Immature natural killer cell (primary cell): ENCODE data around the gene SKA2. TPM values are rescaled to one million over a fixed set of nuclear protein-coding genes. Genes with fewer than 3 reads are reported as not detected.
"Not testable (repeated sequence)": the region's sequence is repeated elsewhere in the genome, so short reads cannot be mapped to it uniquely, and the experiment has no call there.

Source experiments
- DNase-seq, 3 donors: peaks; one replicate each; pipeline ENCODE4 v3.0.0; 2022; ENCODE audit warnings: mixed read lengths in 1 of 3
- H3K27ac Mint-ChIP-seq, 6 donors: one replicate each; pipeline ENCODE4 v1.8.0; 2020; ENCODE audit warnings: mixed read lengths in 6 of 6, mild to moderate bottlenecking in 5 of 6, inconsistent platforms in 4 of 6, moderate library complexity in 3 of 6
- H3K27me3 Mint-ChIP-seq, 3 donors: one replicate each; pipeline ENCODE4 v1.8.0; 2020 to 2021; ENCODE audit warnings: low read depth in 3 of 3, mild to moderate bottlenecking in 3 of 3, mixed read lengths in 3 of 3, moderate library complexity in 3 of 3, inconsistent platforms in 1 of 3
- H3K36me3 Mint-ChIP-seq, 3 donors: one replicate each; pipeline ENCODE4 v1.8.0; 2020; ENCODE audit warnings: mixed read lengths in 3 of 3, inconsistent platforms in 2 of 3, mild to moderate bottlenecking in 2 of 3
- H3K4me1 Mint-ChIP-seq, 2 donors: one replicate each; pipeline ENCODE4 v1.8.0; 2020; ENCODE audit warnings: inconsistent platforms in 2 of 2, mild to moderate bottlenecking in 2 of 2, mixed read lengths in 2 of 2, moderate library complexity in 1 of 2
- H3K4me3 Mint-ChIP-seq, 5 donors: one replicate each; pipeline ENCODE4 v1.8.0; 2020; ENCODE audit warnings: mild to moderate bottlenecking in 5 of 5, mixed read lengths in 5 of 5, inconsistent platforms in 3 of 5, moderate library complexity in 3 of 5
- H3K9me3 Mint-ChIP-seq, 6 donors: one replicate each; pipeline ENCODE4 v1.8.0; 2020; ENCODE audit warnings: mild to moderate bottlenecking in 6 of 6, mixed read lengths in 6 of 6, inconsistent platforms in 4 of 6, moderate library complexity in 3 of 6
- polyA plus RNA-seq, 3 donors: library from polyadenylated mRNA; unstranded; fragments of 300-500 nt; fragmentation: Illumina TruSeq; gene quantifications; one replicate each; pipeline ENCODE4 v1.2.3, GENCODE V29; 2021

The SKA2 gene
- polyA plus RNA-seq, 3 donors from 2014 or later, result 26.0 to 49.1 (median 36.4) TPM

DNA sequence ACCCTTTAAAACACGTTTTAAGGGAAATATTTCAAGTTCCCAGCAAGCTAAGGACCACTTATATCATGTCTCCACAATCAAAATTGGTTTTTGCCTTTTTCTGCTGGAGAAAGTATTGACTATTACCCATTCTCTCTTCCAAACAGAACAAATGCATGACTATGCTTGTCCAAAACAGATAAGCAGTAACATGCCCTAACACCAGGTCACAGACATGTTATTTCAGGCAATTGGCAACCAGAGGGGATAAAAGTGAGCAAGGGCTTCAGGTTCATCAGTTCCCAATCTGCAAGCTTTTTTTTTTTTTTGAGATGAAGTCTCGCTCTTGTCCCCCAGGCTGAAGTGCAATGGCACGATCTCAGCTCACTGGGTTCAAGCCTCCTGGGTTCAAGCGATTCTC is 15.0 kb downstream of the SKA2 start:
- Mint-ChIP-seq H3K9me3 (no peaks in the 10 kb centered on the region), H3K36me3 (no peaks in the 10 kb centered on the region), H3K27me3 (peaks cover 0 to 1% (median 0%) of the 10 kb centered on the region in 3 donors), H3K27ac (no peak overlapping the region), H3K4me3 (no peak overlapping the region), H3K4me1 (peaks cover under 1 to 6% of the 10 kb centered on the region in 2 donors)
- DNase-seq, result no peak

DNA sequence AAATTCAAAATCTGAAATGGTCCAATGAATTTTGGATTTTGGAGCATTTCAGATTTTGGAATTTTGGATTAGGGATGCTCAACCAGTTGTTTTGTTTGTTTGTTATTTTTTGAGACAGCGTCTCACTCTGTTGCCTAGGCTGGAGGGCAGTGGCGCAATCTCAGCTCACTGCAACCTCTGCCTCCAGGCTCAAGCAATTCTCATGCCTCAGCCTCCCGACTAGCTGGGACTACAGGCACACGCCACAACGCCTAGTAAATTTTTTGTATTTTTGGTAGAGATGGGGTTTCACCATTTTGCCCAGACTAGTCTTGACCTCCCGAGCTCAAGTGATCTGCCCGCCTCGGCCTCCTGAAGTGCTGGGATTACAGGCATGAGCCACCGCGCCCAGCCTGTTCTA is 16.6 kb downstream of the SKA2 start:
- not testable (repeated sequence) for H3K36me3 Mint-ChIP-seq, H3K4me3 Mint-ChIP-seq, H3K9me3 Mint-ChIP-seq, H3K27me3 Mint-ChIP-seq, H3K27ac Mint-ChIP-seq, DNase-seq
- peaks cover 3 to 13% of the 10 kb centered on the region in 2 donors for H3K4me1 Mint-ChIP-seq

DNA sequence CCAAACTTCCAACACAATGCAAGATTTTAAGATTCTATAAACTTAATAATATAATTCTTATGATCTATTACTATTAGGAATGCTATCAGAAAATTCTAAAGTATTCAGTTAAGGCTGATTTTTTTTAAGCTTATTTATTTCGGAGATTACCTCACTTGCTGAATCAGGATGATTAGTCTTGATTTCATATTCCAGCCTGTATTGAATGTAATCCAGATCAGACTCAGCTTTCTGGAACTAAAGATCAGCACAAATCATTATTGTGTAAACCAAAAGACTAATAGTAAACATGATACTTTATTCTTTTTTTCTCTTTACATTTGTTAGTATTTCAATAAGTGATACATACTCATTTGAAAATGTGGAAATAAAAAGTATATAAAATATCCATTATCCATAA is 23.9 kb downstream of the SKA2 start:
- Mint-ChIP-seq H3K9me3 (no peaks in the 10 kb centered on the region), H3K36me3 (peaks cover 0 to 11% (median 0%) of the 10 kb centered on the region in 3 donors), H3K4me1 (peaks cover 3 to 7% of the 10 kb centered on the region in 2 donors), H3K27ac (no peak overlapping the region), H3K27me3 (peaks cover 0 to under 1% (median 0%) of the 10 kb centered on the region in 3 donors), H3K4me3 (no peak overlapping the region)
- no peak for DNase-seq

DNA sequence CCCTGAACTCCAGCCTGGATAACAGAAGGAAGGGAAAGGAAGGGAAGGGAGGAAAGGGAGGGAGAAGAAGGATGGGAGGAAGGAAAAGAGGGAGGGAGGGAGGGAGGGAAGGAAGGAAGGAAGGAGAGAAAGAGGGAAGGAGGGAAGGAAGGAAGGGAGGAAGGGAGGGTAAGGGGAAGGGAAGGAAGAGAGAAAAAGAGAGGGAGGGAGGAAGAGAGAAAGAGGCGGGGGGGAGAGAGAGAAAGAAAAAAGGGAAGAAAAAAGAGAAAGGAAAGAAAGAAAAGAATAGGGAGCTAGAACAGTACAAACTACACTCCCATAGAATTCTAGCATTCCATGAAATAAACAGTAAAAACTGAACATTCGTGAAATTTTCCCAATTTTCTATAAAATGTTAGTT is 25.2 kb downstream of the SKA2 start:
- Mint-ChIP-seq H3K36me3 (peaks cover 0 to 11% (median 0%) of the 10 kb centered on the region in 3 donors), H3K4me3 (no peak overlapping the region), H3K4me1 (peaks cover under 1 to 7% of the 10 kb centered on the region in 2 donors), H3K27me3 (no peaks in the 10 kb centered on the region), H3K9me3 (no peaks in the 10 kb centered on the region), H3K27ac (no peak overlapping the region)
- no peak for DNase-seq

DNA sequence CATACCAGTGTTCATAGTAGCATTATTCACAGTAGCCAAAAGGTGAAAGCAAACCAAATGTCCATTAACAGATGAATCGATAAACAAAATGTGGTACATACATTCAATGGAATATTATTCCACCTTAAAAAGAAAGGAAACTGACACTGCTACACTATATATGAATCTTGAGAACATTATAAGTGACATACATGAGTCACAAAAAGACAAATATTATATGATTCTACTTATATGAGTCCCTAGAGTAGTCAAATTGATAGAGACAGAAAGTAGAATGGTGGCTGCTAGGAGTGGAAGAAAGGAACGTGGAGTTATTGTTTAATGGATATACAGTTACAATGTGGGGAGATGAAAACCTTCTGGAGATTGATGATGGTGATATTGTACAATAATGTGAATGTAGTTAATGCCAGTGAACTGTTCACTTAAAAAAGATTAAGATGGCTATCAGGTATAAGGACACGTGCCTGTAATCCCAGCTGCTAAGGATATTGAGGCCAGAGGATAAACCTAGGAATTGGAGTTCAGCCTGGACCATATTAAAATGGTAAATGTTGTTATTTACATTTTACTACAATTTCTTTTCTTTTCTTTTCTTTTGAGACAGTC is 28.1 kb downstream of the SKA2 start:
- peaks cover 0 to 13% (median 0%) of the 10 kb centered on the region in 3 donors for H3K36me3 Mint-ChIP-seq
- peaks cover 0 to 2% (median 0%) of the 10 kb centered on the region in 6 donors for H3K9me3 Mint-ChIP-seq
- no peak for DNase-seq
- H3K4me3 Mint-ChIP-seq, result no peak overlapping the region
- no peaks in the 10 kb centered on the region for H3K4me1 Mint-ChIP-seq
- H3K27me3 Mint-ChIP-seq, result no peaks in the 10 kb centered on the region
- no peak overlapping the region for H3K27ac Mint-ChIP-seq

DNA sequence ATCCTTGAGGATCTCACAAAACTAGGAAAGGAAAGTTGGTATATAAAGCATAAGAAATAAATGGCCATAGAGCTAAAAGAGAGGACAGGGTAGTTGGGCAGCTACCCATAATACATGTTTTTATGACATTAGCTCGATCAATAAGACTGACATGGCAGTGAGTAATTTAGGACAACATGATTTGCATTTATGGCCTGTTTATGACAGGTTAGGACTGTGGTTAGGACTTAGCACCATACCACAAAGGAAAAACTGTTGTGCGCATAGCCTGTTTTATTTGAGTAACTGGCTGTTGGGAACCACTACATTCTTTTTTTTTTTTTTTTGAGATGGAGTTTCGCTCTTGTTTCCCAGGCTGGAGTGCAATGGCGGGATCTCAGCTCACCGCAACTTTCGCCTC is 30.3 kb downstream of the SKA2 start:
- Mint-ChIP-seq H3K4me3 (no peak overlapping the region), H3K4me1 (no peaks in the 10 kb centered on the region), H3K9me3 (peaks cover 0 to 2% (median 0%) of the 10 kb centered on the region in 6 donors), H3K27ac (peak overlapping the region in 1 of 6 donors; percentile 50), H3K27me3 (no peaks in the 10 kb centered on the region), H3K36me3 (peaks cover 0 to 17% (median 0%) of the 10 kb centered on the region in 3 donors)
- DNase-seq, result no peak

DNA sequence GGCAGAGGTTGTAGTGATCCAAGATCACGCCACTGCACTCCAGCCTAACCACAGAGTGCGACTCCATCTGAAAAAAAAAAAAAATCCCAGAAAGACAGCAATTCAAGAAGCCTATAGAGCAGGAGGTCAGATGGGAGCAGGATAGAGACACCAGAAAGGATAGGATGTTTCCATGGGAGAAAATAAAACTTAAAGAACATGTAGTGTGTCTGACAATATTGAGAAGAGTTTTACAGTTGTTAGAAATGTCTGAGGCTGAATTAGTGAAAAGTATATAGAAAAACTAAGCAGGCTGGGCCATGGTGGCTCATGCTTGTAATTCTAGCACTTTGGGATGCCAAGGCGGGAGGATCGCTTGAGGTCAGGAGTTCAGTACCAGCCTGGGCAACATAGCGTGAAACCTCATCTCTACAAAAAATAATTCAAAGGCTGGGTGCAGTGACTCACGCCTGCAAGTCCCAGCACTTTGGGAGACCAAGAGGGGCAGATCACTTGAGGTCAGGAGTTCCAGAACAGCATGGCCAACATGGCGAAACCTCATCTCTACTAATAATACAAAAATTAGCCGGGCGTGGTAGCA is 33.0 kb downstream of the SKA2 start:
- DNase-seq, result no peak
- Mint-ChIP-seq H3K27ac (peak overlapping the region in 2 of 6 donors; percentile 10 to 27), H3K4me1 (no peaks in the 10 kb centered on the region), H3K4me3 (no peak overlapping the region), H3K9me3 (peaks cover 0 to 2% (median 0%) of the 10 kb centered on the region in 6 donors), H3K36me3 (peaks cover 0 to 16% (median 4%) of the 10 kb centered on the region in 3 donors), H3K27me3 (no peaks in the 10 kb centered on the region)

DNA sequence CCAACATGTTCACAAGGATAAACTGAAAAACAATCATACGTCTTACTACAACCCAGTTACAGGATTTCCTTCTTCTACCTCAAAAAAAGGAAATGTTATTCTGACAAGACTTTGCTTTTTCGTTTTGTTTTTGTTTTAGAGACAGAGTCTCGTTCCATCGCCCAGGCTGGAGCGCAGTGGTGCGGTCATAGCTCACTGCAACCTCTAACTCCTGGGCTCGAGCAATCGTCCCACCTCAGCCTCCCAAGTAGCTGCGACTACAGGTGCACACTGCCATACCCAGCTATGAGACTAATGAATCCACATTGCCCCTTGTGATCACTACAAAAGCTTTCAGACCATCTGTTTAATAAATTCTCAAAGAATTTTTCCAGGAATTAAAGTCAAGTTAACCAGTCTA is 39.5 kb downstream of the SKA2 start:
- no peaks in the 10 kb centered on the region for H3K9me3 Mint-ChIP-seq
- no peaks in the 10 kb centered on the region for H3K4me1 Mint-ChIP-seq
- DNase-seq, result no peak
- no peak overlapping the region for H3K4me3 Mint-ChIP-seq
- H3K36me3 Mint-ChIP-seq, result peaks cover 5 to 14% (median 5%) of the 10 kb centered on the region in 3 donors
- H3K27ac Mint-ChIP-seq, result no peak overlapping the region
- no peaks in the 10 kb centered on the region for H3K27me3 Mint-ChIP-seq

DNA sequence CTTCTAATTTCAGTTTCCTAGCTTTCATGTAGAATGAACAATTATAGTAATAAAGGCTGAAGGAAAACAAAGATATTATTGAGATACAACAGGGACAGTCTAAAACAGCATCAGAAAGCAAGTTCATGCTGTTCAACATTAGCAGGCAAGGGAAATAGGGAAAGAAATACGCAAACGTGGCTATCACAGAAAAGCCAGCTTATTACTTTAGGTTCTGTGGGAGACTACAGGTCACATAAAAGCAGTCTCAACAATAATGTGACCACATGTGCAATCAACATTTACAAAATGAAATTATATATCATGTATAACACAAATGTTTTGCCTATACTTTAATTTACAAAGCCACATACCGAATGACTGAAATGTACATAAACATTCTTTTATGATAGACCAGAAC is 43.4 kb downstream of the SKA2 start:
- Mint-ChIP-seq H3K9me3 (no peaks in the 10 kb centered on the region), H3K27me3 (peaks cover 3 to 9% (median 3%) of the 10 kb centered on the region in 3 donors), H3K4me3 (no peak overlapping the region), H3K36me3 (peaks cover 0 to 10% (median 5%) of the 10 kb centered on the region in 3 donors), H3K27ac (no peak overlapping the region), H3K4me1 (peaks cover 10 to 13% of the 10 kb centered on the region in 2 donors)
- no peak for DNase-seq

DNA sequence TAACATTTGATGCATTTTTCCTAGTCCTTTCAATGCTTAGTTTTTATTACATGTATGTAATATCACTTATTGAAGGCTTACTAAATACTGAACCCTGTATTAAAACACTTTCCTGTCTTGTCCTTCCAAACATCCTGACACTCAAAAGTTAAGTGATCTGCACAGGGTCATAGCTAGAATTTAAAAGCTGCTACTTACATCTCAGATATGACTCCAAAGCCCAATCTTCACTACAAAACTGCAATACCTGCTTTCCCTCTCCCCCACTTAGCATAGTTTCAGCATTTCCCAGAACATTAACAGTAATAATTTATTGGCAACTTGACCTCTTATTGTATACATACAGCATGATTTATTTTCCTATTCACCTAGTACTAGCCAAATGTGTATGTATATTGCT is 44.0 kb downstream of the SKA2 start:
- Mint-ChIP-seq H3K36me3 (peaks cover 0 to 10% (median 5%) of the 10 kb centered on the region in 3 donors), H3K27me3 (peaks cover 3 to 9% (median 4%) of the 10 kb centered on the region in 3 donors), H3K4me3 (no peak overlapping the region), H3K27ac (peak overlapping the region in 1 of 6 donors; percentile 16), H3K9me3 (no peaks in the 10 kb centered on the region), H3K4me1 (peaks cover 13 to 16% of the 10 kb centered on the region in 2 donors)
- DNase-seq, result no peak

DNA sequence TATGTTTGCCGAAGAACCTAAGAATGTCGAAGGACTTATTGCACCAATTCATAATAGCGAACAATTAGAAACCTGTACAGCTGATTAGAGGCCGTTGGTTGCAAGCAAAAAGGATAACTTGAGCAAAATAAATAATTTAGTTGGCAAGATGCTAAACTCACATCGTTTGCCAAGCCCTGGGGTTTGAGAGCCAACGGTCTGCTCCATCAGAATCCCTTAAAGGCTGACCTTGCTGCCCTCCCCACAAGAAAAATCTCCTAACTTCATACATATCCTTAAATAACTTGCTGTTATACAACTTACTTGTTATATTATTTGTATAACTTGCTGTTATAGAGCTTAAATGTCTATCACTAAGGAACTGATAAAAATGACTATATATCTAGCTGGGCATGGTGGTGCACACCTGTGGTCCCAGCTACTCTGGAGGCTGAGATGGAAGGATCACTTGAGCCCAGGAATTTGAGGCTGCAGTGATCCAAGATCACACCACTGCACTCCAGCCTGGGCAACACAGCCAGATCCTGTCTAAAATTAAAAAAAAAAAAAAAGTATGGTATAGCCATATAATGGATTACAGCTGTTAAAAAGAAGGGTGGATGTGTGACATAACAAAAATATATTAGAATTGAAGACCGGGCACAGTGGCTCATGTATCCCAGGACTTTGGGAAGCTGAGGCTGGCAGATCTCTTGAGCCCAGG is 46.4 kb downstream of the SKA2 start:
- Mint-ChIP-seq H3K27ac (peak overlapping the region in 1 of 6 donors; percentile 36), H3K27me3 (peaks cover 3 to 11% (median 6%) of the 10 kb centered on the region in 3 donors), H3K4me3 (peak overlapping the region in 3 of 5 donors; percentile 3 to 38 (median 6)), H3K36me3 (peaks cover 0 to 5% (median 4%) of the 10 kb centered on the region in 3 donors), H3K4me1 (peaks cover 23 to 38% of the 10 kb centered on the region in 2 donors), H3K9me3 (no peaks in the 10 kb centered on the region)
- no peak for DNase-seq

DNA sequence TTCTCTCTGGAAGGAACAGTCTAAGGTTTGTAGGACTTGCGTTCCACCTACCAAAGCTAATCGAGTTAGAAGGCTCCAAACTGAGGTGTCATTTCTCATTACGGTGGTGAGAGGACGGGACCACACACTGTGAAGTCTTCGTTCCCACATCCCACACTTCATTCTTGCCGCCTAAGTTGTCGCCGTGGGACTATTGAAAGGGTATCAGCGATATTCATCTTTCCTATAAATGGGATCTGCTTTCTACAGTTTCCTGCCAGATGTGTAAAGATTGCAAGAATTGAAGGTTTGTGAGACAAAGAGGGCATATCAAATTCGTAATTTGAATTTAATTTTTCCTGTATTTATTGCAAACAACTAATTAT is 47.7 kb downstream of the SKA2 start:
- Mint-ChIP-seq H3K9me3 (no peaks in the 10 kb centered on the region), H3K36me3 (peaks cover 0 to 5% (median 4%) of the 10 kb centered on the region in 3 donors), H3K4me3 (peak overlapping the region; percentile 91 to 94 (median 92)), H3K27me3 (peaks cover 3 to 11% (median 6%) of the 10 kb centered on the region in 3 donors), H3K27ac (peak overlapping the region in 5 of 6 donors; percentile 70 to 92 (median 85)), H3K4me1 (peaks cover 24 to 41% of the 10 kb centered on the region in 2 donors)
- DNase-seq, result no peak

DNA sequence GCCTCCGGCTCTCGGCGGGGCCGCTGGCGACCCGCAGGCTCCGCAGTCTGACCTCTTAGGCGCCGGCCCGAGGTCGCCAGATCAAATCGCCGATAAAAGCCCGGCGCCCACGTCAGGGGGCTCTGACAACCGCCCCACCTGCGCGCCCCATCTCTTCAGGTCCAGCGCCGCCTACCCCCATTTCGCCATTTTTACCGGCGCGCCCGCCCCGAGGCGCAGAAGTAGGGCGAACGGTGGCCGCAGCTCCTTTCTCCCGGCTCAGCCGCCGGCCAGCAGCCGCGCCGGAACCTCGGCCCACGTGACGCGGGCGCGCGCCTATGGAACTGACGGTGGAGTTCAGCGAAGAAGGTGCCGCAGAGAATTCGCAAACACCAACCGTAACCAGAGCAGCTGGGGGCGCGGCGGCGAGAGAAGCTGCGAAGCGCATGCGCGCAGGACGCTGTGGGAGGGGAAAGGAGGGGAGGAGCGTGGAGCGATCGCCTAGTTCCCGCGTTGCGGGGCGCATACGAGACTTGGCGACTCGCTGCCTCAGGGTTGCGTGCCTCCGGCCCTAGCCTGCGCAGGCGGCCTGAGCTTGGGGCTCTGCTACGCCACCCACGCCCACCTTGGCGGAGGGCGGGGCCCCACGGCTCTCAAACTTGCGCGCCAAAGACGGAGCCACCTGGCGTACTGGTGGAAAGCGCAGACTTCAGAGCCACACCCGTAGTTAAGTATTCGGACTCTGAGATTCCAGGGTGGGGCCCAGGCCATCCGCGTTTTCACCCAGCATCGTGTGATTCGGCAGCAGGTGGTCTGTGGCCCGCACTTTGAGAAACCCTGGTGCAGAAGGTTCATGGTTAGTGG is 48.3 kb downstream of the SKA2 start, which contains the start of gene TRIM37:
Gene TRIM37, minus strand, starts transcription at position 418 of the 843 bp plus-strand sequence. CDS start 419 bp downstream, outside the sequence.
- Mint-ChIP-seq H3K9me3 (no peaks in the 10 kb centered on the region), H3K27me3 (peaks cover 3 to 11% (median 6%) of the 10 kb centered on the region in 3 donors), H3K36me3 (no peaks in the 10 kb centered on the region), H3K27ac (peak within 1 kb of the TSS; percentile 70 to 92 (median 85)), H3K4me1 (peaks cover 24 to 47% of the 10 kb centered on the region in 2 donors), H3K4me3 (peak within 1 kb of the TSS; percentile 91 to 94 (median 92))
- DNase-seq, result peak; percentile 99
